DOHH2 (cell line): ENCODE results near the gene CUL9.

Experiments
- CTCF ChIP-seq: fragments of 200-600 bp; sonication (generic); IDR thresholded peaks from one replicate; pipeline ENCODE4 v1.5.1; 2014; ENCODE audit warnings: antibody characterized with exemption, mild to moderate bottlenecking, low read depth, low read length; ENCODE audit not compliant: poor library complexity, severe bottlenecking
- EZH2phosphoT487 ChIP-seq: fragments of 200-600 bp; sonication (generic); IDR thresholded peaks from 2 replicates; pipeline ENCODE4 v1.6.1; 2017; ENCODE audit warnings: borderline replicate concordance, mild to moderate bottlenecking, antibody characterized with exemption, low read length, moderate library complexity, mixed read lengths

- TF ChIP-seq CTCF: no peak
- no peak for TF ChIP-seq EZH2phosphoT487
Observed at GRCh38 chr6:43149265-43149664, 32.7 kb upstream of the CUL9 start.
